T-cell (primary cell): ENCODE measurements around the gene DNASE2B. TPM values are rescaled to one million over a fixed set of nuclear protein-coding genes. Genes with fewer than 3 reads are reported as not detected.

Source experiments
- ATAC-seq, 4 experiments: fragments of 200-7000 bp in 3 of 4; fragments of 150-1000 bp in 1 of 4; cut with Tn5 transposase; replicated peaks in 1 of 4; 1 replicate in 3 of 4; 2 replicates in 1 of 4; pipeline ENCODE4 v1.10.0; 2021; ENCODE audit warnings: moderate library complexity in 3 of 4, mild to moderate bottlenecking in 2 of 4, moderate number of reproducible peaks in 1 of 4
- CTCF ChIA-PET, 2 donors: fragments of 300-600 bp; sonication (Branson Sonifier 250); formaldehyde crosslinking; loops; one replicate each; lab custom pipeline; 2022; ENCODE audit warnings: antibody characterized with exemption in 2 of 2; lab: Charles Lee
- POLR2A ChIA-PET, 2 donors: fragments of 300-600 bp; sonication (Branson Sonifier 250); formaldehyde crosslinking; loops; one replicate each; lab custom pipeline; 2022; ENCODE audit warnings: antibody characterized with exemption in 2 of 2; lab: Charles Lee
- DNase-seq, 35 experiments: peaks; one replicate each; pipeline versions ENCODE4 v3.0.0 to v3.0.0-alpha.2; 2013 to 2023
- H3K27ac ChIP-seq: one replicate; pipeline ENCODE4 v1.5.1; 2013; ENCODE audit warnings: low read length
- H3K27me3 ChIP-seq, 2 experiments: replicated peaks in 1 of 2; 1 replicate in 1 of 2; 2 replicates in 1 of 2; pipeline versions ENCODE4 v1.6.1 to v1.7.0; 2013; ENCODE audit warnings: low read length in 1 of 2, mixed read lengths in 1 of 2; ENCODE audit not compliant: control insufficient read depth in 2 of 2, insufficient read depth in 2 of 2; ENCODE audit errors: extremely low read depth in 1 of 2
- H3K36me3 ChIP-seq, 2 donors: 1 replicate in 1 of 2; 2 replicates in 1 of 2; pipeline versions ENCODE4 v1.6.1 to v1.7.0; 2013; ENCODE audit warnings: low read length in 1 of 2; ENCODE audit not compliant: control insufficient read depth in 2 of 2, insufficient read depth in 1 of 2; ENCODE audit errors: extremely low read depth in 1 of 2
- H3K4me1 ChIP-seq, 2 experiments: 1 replicate in 1 of 2; 2 replicates in 1 of 2; pipeline versions ENCODE4 v1.6.1 to v1.7.0; 2013; ENCODE audit warnings: low read length in 2 of 2, mixed read lengths in 1 of 2; ENCODE audit not compliant: insufficient read depth in 2 of 2, control insufficient read depth in 1 of 2; ENCODE audit errors: extremely low read depth in 1 of 2
- H3K4me3 ChIP-seq, 2 donors: 1 replicate in 1 of 2; 2 replicates in 1 of 2; pipeline versions ENCODE4 v1.5.1 to v1.7.0; 2013; ENCODE audit warnings: mild to moderate bottlenecking in 2 of 2, low read length in 1 of 2, moderate library complexity in 1 of 2; ENCODE audit not compliant: control insufficient read depth in 1 of 2; ENCODE audit errors: extremely low read depth in 1 of 2
- H3K9me3 ChIP-seq: 2 replicates; pipeline ENCODE4 v1.7.0; 2013
- H3K27ac Mint-ChIP-seq, 2 donors: one replicate each; pipeline ENCODE4 v1.8.0; 2020 to 2021; ENCODE audit warnings: mild to moderate bottlenecking in 2 of 2, mixed read lengths in 2 of 2
- H3K27me3 Mint-ChIP-seq, 2 donors: one replicate each; pipeline ENCODE4 v1.8.0; 2021 to 2022; ENCODE audit warnings: mixed read lengths in 2 of 2
- H3K36me3 Mint-ChIP-seq: one replicate; pipeline ENCODE4 v1.8.0; 2021; ENCODE audit warnings: mixed read lengths
- H3K4me1 Mint-ChIP-seq, 3 donors: one replicate each; pipeline ENCODE4 v1.8.0; 2020 to 2022; ENCODE audit warnings: mixed read lengths in 3 of 3, mild to moderate bottlenecking in 1 of 3
- H3K4me3 Mint-ChIP-seq, 3 donors: one replicate each; pipeline ENCODE4 v1.8.0; 2020 to 2022; ENCODE audit warnings: mild to moderate bottlenecking in 3 of 3, mixed read lengths in 3 of 3, moderate library complexity in 3 of 3
- H3K9me3 Mint-ChIP-seq, 3 donors: one replicate each; pipeline ENCODE4 v1.8.0; 2020 to 2022; ENCODE audit warnings: mixed read lengths in 3 of 3
- WGBS: methylation state at CpG from one replicate; pipeline ENCODE4 v1.1.5; 2013; ENCODE audit warnings: missing lambda C conversion rate; ENCODE audit not compliant: insufficient coverage; 5-methylcytosine and 5-hydroxymethylcytosine counted together
- total RNA-seq, 35 experiments: library from RNA in 6 of 35; stranded (reverse) in 6 of 35; fragments of 120-200 nt in 1 of 35; gene quantifications; one replicate each; pipeline versions ENCODE4 v1.2.1 to v1.2.4 and lab custom pipeline; 2013 to 2026

The DNASE2B gene
- total RNA-seq, 5 donors from 2014 or later (not counting 1 experiment from before 2014, with no cell fraction given) = not detected

GRCh38 chr1:84370266-84370665, 28.0 kb upstream of the DNASE2B start:
- no peaks in the 10 kb centered on the region for H3K9me3 ChIP-seq
- ATAC-seq (no peak), DNase-seq (no peak)
- no peak overlapping the region for H3K4me3 ChIP-seq
- Mint-ChIP-seq H3K27me3 (no peaks in the 10 kb centered on the region), H3K36me3 (no peaks in the 10 kb centered on the region), H3K4me3 (no peak overlapping the region), H3K9me3 (peaks cover 0 to 8% (median 0%) of the 10 kb centered on the region in 3 donors), H3K4me1 (peaks cover 0 to 5% (median 0%) of the 10 kb centered on the region in 3 donors), H3K27ac (no peak overlapping the region)
- CTCF ChIA-PET = no interaction called here
- no peaks in the 10 kb centered on the region for H3K27me3 ChIP-seq
- H3K27ac ChIP-seq = no peak overlapping the region
- no peaks in the 10 kb centered on the region for H3K4me1 ChIP-seq
- POLR2A ChIA-PET = no interaction called here
- WGBS = no CpG with 5 or more reads among the region's 1 CpG
- H3K36me3 ChIP-seq = no peaks in the 10 kb centered on the region

- POLR2A ChIA-PET = no interaction called here
- WGBS = 92% methylated on average over 4 of the region's 4 CpGs
- peaks cover 0 to under 1% (median 0%) of the 10 kb centered on the region in 3 donors for H3K4me1 Mint-ChIP-seq
- no peaks in the 10 kb centered on the region for H3K9me3 ChIP-seq
- no peaks in the 10 kb centered on the region for H3K4me1 ChIP-seq
- no peak overlapping the region for H3K27ac Mint-ChIP-seq
- no peaks in the 10 kb centered on the region for H3K27me3 ChIP-seq
- no peak for DNase-seq
- ATAC-seq = no peak
- CTCF ChIA-PET = no interaction called here
- peaks cover 0 to 8% (median 0%) of the 10 kb centered on the region in 3 donors for H3K9me3 Mint-ChIP-seq
- no peak overlapping the region for H3K4me3 ChIP-seq
- no peaks in the 10 kb centered on the region for H3K36me3 ChIP-seq
- H3K36me3 Mint-ChIP-seq = no peaks in the 10 kb centered on the region
- H3K27me3 Mint-ChIP-seq = no peaks in the 10 kb centered on the region
- no peak overlapping the region for H3K4me3 Mint-ChIP-seq
- no peak overlapping the region for H3K27ac ChIP-seq
Observed at GRCh38 chr1:84370831-84371394, 27.4 kb upstream of the DNASE2B start.

GRCh38 chr1:84373436-84374141, 24.7 kb upstream of the DNASE2B start:
- Mint-ChIP-seq H3K27ac (no peak overlapping the region), H3K27me3 (no peaks in the 10 kb centered on the region), H3K9me3 (peaks cover 0 to 8% (median 0%) of the 10 kb centered on the region in 3 donors), H3K4me3 (no peak overlapping the region), H3K4me1 (no peaks in the 10 kb centered on the region), H3K36me3 (no peaks in the 10 kb centered on the region)
- Histone ChIP-seq H3K4me1 (no peaks in the 10 kb centered on the region), H3K9me3 (no peaks in the 10 kb centered on the region), H3K27ac (no peak overlapping the region), H3K4me3 (no peak overlapping the region), H3K36me3 (no peaks in the 10 kb centered on the region), H3K27me3 (no peaks in the 10 kb centered on the region)
- ChIA-PET CTCF (no interaction called here), POLR2A (no interaction called here)
- WGBS = 50% methylated on average over 2 of the region's 2 CpGs
- no peak for ATAC-seq
- DNase-seq = no peak

GRCh38 chr1:84374991-84375696, 23.1 kb upstream of the DNASE2B start:
- CTCF ChIA-PET = no interaction called here
- Mint-ChIP-seq H3K4me1 (no peaks in the 10 kb centered on the region), H3K27me3 (no peaks in the 10 kb centered on the region), H3K36me3 (no peaks in the 10 kb centered on the region), H3K27ac (no peak overlapping the region), H3K4me3 (no peak overlapping the region), H3K9me3 (no peaks in the 10 kb centered on the region)
- H3K27me3 ChIP-seq = no peaks in the 10 kb centered on the region
- H3K4me3 ChIP-seq = no peak overlapping the region
- H3K27ac ChIP-seq = no peak overlapping the region
- no peaks in the 10 kb centered on the region for H3K9me3 ChIP-seq
- no peaks in the 10 kb centered on the region for H3K4me1 ChIP-seq
- H3K36me3 ChIP-seq = no peaks in the 10 kb centered on the region
- POLR2A ChIA-PET = interaction anchor here in 1 of 2 donors (0.6 kb wide), 1 partner anchor 19 kb away, joined by 3 read pairs; no protein-coding TSS in a partner anchor
- ATAC-seq (no peak), DNase-seq (no peak)
- 92% methylated on average over 2 of the region's 5 CpGs for WGBS

- CTCF ChIA-PET = interaction anchor here in 1 of 2 donors (0.6 kb wide), 1 partner anchor 13 kb away, joined by 3 read pairs; no protein-coding TSS in a partner anchor
- no peak for DNase-seq
Observed at GRCh38 chr1:84376000-84376910, 22.0 kb upstream of the DNASE2B start.

More at GRCh38 chr1:84376000-84376910, 22.0 kb upstream of the DNASE2B start:
- H3K9me3 ChIP-seq = no peaks in the 10 kb centered on the region
- no peaks in the 10 kb centered on the region for H3K4me1 ChIP-seq
- H3K36me3 ChIP-seq = no peaks in the 10 kb centered on the region
- H3K27me3 ChIP-seq = no peaks in the 10 kb centered on the region
- Mint-ChIP-seq H3K27me3 (no peaks in the 10 kb centered on the region), H3K36me3 (no peaks in the 10 kb centered on the region), H3K4me3 (no peak overlapping the region), H3K9me3 (no peaks in the 10 kb centered on the region), H3K27ac (no peak overlapping the region), H3K4me1 (no peaks in the 10 kb centered on the region)
- WGBS = 82% methylated on average over 3 of the region's 7 CpGs
- no peak overlapping the region for H3K27ac ChIP-seq
- no peak for ATAC-seq
- POLR2A ChIA-PET = no interaction called here
- no peak overlapping the region for H3K4me3 ChIP-seq
